Peyer's patch (tissue), 4 donors: ENCODE measurements around the gene TNFAIP1.

Source experiments
- POLR2A ChIP-seq, 2 donors: fragments of 450-650 bp; IDR thresholded peaks; one replicate each; pipeline ENCODE4 v1.5.1; 2017; ENCODE audit warnings: antibody characterized with exemption in 2 of 2, mild to moderate bottlenecking in 2 of 2, moderate library complexity in 2 of 2
- TF ChIP-seq, protein P1 (sequence below), 6 experiments: fragments of 450-650 bp in 4 of 6; fragments of 200-600 bp in 2 of 6; sonication (generic) in 1 of 6; IDR thresholded peaks; one replicate each; pipeline ENCODE4 v1.5.1; 2017 to 2019; ENCODE audit warnings: antibody characterized with exemption in 6 of 6, mild to moderate bottlenecking in 3 of 6, moderate library complexity in 1 of 6

- no peak for TF ChIP-seq POLR2A (IDR thresholded peaks at IDR 0.05)
- TF ChIP-seq, protein P1, sequence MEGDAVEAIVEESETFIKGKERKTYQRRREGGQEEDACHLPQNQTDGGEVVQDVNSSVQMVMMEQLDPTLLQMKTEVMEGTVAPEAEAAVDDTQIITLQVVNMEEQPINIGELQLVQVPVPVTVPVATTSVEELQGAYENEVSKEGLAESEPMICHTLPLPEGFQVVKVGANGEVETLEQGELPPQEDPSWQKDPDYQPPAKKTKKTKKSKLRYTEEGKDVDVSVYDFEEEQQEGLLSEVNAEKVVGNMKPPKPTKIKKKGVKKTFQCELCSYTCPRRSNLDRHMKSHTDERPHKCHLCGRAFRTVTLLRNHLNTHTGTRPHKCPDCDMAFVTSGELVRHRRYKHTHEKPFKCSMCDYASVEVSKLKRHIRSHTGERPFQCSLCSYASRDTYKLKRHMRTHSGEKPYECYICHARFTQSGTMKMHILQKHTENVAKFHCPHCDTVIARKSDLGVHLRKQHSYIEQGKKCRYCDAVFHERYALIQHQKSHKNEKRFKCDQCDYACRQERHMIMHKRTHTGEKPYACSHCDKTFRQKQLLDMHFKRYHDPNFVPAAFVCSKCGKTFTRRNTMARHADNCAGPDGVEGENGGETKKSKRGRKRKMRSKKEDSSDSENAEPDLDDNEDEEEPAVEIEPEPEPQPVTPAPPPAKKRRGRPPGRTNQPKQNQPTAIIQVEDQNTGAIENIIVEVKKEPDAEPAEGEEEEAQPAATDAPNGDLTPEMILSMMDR (IDR thresholded peaks at IDR 0.05), result no peak
Observed at GRCh38 chr17:28334171-28334570, 1.4 kb upstream of the TNFAIP1 start.
